Measurements from ENCODE around the gene TRIM29.
"Not testable (repeated sequence)": the region's sequence is repeated elsewhere in the genome, so short reads cannot be mapped to it uniquely, and the experiment has no call there.

The TRIM29 gene

GRCh38 chr11:120180551-120181232 is 42.8 kb upstream of the TRIM29 start:
- in situ Hi-C loops (cut with HindIII; ENCODE audit: low pct_unique_long_range_greater_than_20kb, low sequenced_read_pairs), result no loop called here
- no peak for DNase-seq (ENCODE audit: low read depth in 1 of 2, low spot score in 1 of 2)
- TF ChIP-seq JUND (IDR thresholded peaks at IDR 0.05; ENCODE audit: low read depth), result no peak

GRCh38 chr11:120180063-120180462 is 42.1 kb upstream of the TRIM29 start:
- in situ Hi-C loops (cut with HindIII; ENCODE audit: low pct_unique_long_range_greater_than_20kb, low sequenced_read_pairs); DNase-seq (ENCODE audit: low read depth in 1 of 2, low spot score in 1 of 2): not testable (repeated sequence)

- in situ Hi-C loops (cut with HindIII; ENCODE audit: low pct_unique_long_range_greater_than_20kb, low sequenced_read_pairs), result no loop called here
- DNase-seq (ENCODE audit: low read depth in 1 of 2, low spot score in 1 of 2), result no peak
- no peak for TF ChIP-seq JUND (IDR thresholded peaks at IDR 0.05; ENCODE audit: low read depth)
Observed at GRCh38 chr11:120179057-120179672, 41.3 kb upstream of the TRIM29 start.

- no peak for DNase-seq (ENCODE audit: low read depth in 1 of 2, low spot score in 1 of 2)
- in situ Hi-C loops (cut with HindIII; ENCODE audit: low pct_unique_long_range_greater_than_20kb, low sequenced_read_pairs), result no loop called here
- TF ChIP-seq JUND (IDR thresholded peaks at IDR 0.05; ENCODE audit: low read depth), result no peak
Observed at GRCh38 chr11:120178561-120179056, 40.7 kb upstream of the TRIM29 start.

GRCh38 chr11:120174866-120175265 is 37.0 kb upstream of the TRIM29 start:
- no peak for DNase-seq (ENCODE audit: low read depth in 1 of 2, low spot score in 1 of 2)
- in situ Hi-C loops (cut with HindIII; ENCODE audit: low pct_unique_long_range_greater_than_20kb, low sequenced_read_pairs), result no loop called here
- TF ChIP-seq JUND (IDR thresholded peaks at IDR 0.05; ENCODE audit: low read depth), result no peak

- in situ Hi-C loops (cut with HindIII; ENCODE audit: low pct_unique_long_range_greater_than_20kb, low sequenced_read_pairs), result no loop called here
- DNase-seq (ENCODE audit: low read depth in 1 of 2, low spot score in 1 of 2), result no peak
- TF ChIP-seq JUND (IDR thresholded peaks at IDR 0.05; ENCODE audit: low read depth), result no peak
Observed at GRCh38 chr11:120173807-120174206, 35.9 kb upstream of the TRIM29 start.

GRCh38 chr11:120173019-120173705 is 35.2 kb upstream of the TRIM29 start:
- no peak for DNase-seq (ENCODE audit: low read depth in 1 of 2, low spot score in 1 of 2)
- in situ Hi-C loops (cut with HindIII; ENCODE audit: low pct_unique_long_range_greater_than_20kb, low sequenced_read_pairs), result no loop called here
- no peak for TF ChIP-seq JUND (IDR thresholded peaks at IDR 0.05; ENCODE audit: low read depth)

GRCh38 chr11:120172054-120172911 is 34.4 kb upstream of the TRIM29 start:
- TF ChIP-seq JUND (IDR thresholded peaks at IDR 0.05; ENCODE audit: low read depth), result no peak
- DNase-seq (ENCODE audit: low read depth in 1 of 2, low spot score in 1 of 2), result peak; percentile 82
- in situ Hi-C loops (cut with HindIII; ENCODE audit: low pct_unique_long_range_greater_than_20kb, low sequenced_read_pairs), result no loop called here

GRCh38 chr11:120170741-120171261 is 32.9 kb upstream of the TRIM29 start:
- DNase-seq (ENCODE audit: low read depth in 1 of 2, low spot score in 1 of 2), result no peak
- in situ Hi-C loops (cut with HindIII; ENCODE audit: low pct_unique_long_range_greater_than_20kb, low sequenced_read_pairs), result no loop called here
- no peak for TF ChIP-seq JUND (IDR thresholded peaks at IDR 0.05; ENCODE audit: low read depth)

- TF ChIP-seq JUND (IDR thresholded peaks at IDR 0.05; ENCODE audit: low read depth), result no peak
- in situ Hi-C loops (cut with HindIII; ENCODE audit: low pct_unique_long_range_greater_than_20kb, low sequenced_read_pairs), result no loop called here
- DNase-seq (ENCODE audit: low read depth in 1 of 2, low spot score in 1 of 2), result no peak
Observed at GRCh38 chr11:120169981-120170698, 32.2 kb upstream of the TRIM29 start.

- in situ Hi-C loops (cut with HindIII; ENCODE audit: low pct_unique_long_range_greater_than_20kb, low sequenced_read_pairs), result no loop called here
- TF ChIP-seq JUND (IDR thresholded peaks at IDR 0.05; ENCODE audit: low read depth), result no peak
- DNase-seq (ENCODE audit: low read depth in 1 of 2, low spot score in 1 of 2), result peak; percentile 80 to 81
Observed at GRCh38 chr11:120168960-120169681, 31.2 kb upstream of the TRIM29 start.
